HG03354 (cell line): ENCODE measurements around the gene CAMTA1.

Experiments
- ATAC-seq: cut with Tn5 transposase; IDR thresholded peaks from one replicate; pipeline ENCODE4 v1.9.1; 2021; ENCODE audit warnings: mild to moderate bottlenecking; ENCODE audit not compliant: unreplicated experiment, poor library complexity, severe bottlenecking

CAMTA1 gene

GRCh38 chr1:7009741-7010525, 224.7 kb downstream of the CAMTA1 start:
- ATAC-seq: no peak

- no peak for ATAC-seq
Observed at GRCh38 chr1:7010534-7011200, 225.4 kb downstream of the CAMTA1 start.

- ATAC-seq: no peak
Observed at GRCh38 chr1:7011826-7012225, 226.6 kb downstream of the CAMTA1 start.

- no peak for ATAC-seq
Observed at GRCh38 chr1:7012461-7012924, 227.2 kb downstream of the CAMTA1 start.

GRCh38 chr1:7013833-7014639, 228.8 kb downstream of the CAMTA1 start:
- no peak for ATAC-seq

GRCh38 chr1:7014640-7014930, 229.3 kb downstream of the CAMTA1 start:
- ATAC-seq: no peak

- ATAC-seq: no peak
Observed at GRCh38 chr1:7015022-7015421, 229.8 kb downstream of the CAMTA1 start.

- ATAC-seq: no peak
Observed at GRCh38 chr1:7018351-7018750, 233.1 kb downstream of the CAMTA1 start.

- ATAC-seq: no peak
Observed at GRCh38 chr1:7018826-7019225, 233.6 kb downstream of the CAMTA1 start.

- ATAC-seq: no peak
Observed at GRCh38 chr1:7019510-7019909, 234.3 kb downstream of the CAMTA1 start.

- ATAC-seq: no peak
Observed at GRCh38 chr1:7022058-7022457, 236.8 kb downstream of the CAMTA1 start.

GRCh38 chr1:7025013-7025412, 239.8 kb downstream of the CAMTA1 start:
- ATAC-seq: no peak

GRCh38 chr1:7026169-7026568, 240.9 kb downstream of the CAMTA1 start:
- ATAC-seq: no peak

GRCh38 chr1:7032992-7033391, 247.7 kb downstream of the CAMTA1 start:
- ATAC-seq: no peak

- ATAC-seq: no peak
Observed at GRCh38 chr1:7036386-7036785, 251.1 kb downstream of the CAMTA1 start.

GRCh38 chr1:7039590-7040220, 254.5 kb downstream of the CAMTA1 start:
- ATAC-seq: no peak

GRCh38 chr1:7040969-7041695, 255.9 kb downstream of the CAMTA1 start:
- ATAC-seq: no peak

- ATAC-seq: no peak
Observed at GRCh38 chr1:7042322-7043190, 257.3 kb downstream of the CAMTA1 start.

- ATAC-seq: no peak
Observed at GRCh38 chr1:7043191-7043549, 257.9 kb downstream of the CAMTA1 start.
